ENCODE data around the gene LTBR.
A peak's percentile ranks its signal among the peaks of the same experiment; 100 is the strongest.

LTBR gene

DNA sequence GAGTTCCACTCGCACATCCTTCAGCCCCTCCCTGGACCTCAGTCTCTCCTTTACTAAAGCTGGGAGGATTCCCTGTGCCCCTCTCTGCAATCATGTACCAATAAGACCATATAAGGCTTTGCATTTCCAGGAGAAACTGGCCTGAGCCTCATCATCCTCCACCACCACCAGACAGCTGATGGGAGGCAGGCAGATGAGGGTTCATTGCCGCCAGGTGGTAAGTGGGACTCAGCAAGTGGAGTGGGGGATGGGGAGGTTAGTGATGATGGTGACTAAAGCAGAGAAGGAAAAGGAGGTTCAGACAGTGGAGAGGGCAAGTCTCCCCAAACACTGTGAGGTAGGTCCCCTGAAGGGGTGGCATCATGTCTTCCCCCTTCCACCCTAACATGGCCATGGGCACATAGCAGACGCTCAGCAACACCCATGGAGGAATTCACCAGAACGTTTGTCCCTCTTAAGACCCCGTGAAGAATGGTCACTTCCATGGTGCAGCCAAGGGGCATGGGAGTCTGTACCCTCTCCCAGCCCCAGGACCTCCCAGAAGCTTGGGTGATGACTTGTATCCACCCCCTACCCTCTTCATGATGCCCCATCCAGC, 37.6 kb upstream of the LTBR start:
- DNase-seq (ENCODE audit: low read depth in 3 of 3, low spot score in 1 of 3): no peak

DNA sequence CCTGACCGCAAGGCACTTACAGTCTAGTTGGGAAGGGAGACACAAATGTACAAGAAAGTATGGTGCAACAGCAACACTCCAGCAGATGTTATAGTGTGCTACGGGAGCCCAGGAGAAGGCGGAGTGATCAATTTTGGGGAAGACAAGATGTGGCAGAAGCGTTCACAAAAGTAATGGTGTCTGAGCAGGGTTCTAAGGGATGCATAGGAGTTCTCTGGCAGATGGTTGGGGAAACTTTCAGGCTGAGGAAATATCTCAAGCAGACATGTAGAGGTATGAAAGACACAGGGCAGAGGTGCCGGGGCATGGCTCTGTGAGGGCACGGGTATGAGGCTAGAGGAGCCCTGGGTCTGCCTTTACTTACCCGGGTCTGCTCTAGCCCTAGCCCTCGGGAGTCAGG, 37.0 kb upstream of the LTBR start:
- no peak for DNase-seq (ENCODE audit: low read depth in 3 of 3, low spot score in 1 of 3)

DNA sequence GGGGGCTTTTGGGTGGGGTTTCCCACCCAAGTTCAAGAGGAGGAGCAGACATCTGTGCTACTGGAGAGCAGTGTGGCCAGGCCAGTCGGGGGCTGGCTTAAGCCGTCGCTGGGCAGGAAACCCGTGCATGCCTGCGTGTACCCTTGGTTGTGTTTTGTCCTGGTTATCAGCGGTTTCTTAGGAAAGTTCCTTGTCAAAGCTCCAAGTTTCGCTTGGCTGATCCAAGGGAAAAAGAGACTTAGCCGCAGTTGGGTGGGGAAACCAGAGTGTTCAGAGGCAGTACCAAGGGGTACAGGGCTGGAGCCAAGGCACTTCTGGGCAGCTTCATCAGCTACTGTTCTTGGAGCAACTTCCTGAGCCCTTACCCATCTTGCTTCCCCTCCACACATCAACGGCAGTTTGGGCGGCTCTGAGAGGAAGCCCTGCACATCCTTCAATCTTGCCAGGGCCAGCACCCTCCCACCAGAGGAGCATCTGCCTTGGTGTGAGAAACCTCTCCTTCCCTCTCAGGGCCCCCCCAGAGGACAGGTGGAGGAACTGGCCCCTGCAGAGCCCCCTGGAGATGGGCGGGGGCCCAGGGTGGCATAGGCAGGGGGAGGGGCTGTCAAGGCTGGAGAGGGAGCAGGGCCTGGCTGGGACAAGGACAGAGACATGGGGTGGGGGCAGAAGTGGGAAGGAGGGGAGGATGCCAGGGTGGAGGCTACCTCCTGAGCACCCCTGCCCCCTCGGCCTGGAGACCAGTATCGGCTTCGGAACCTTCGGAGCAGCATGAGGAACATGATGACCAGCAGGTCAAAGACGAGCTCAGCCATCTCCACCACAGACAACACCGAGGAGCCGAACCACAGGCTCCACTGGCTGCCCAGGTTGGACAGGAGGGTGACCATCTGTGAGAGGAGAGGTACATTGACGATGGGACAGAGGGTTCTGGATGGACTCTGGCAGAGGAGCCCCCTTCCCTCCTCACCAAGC, 36.3 kb upstream of the LTBR start:
- DNase-seq (ENCODE audit: low read depth in 3 of 3, low spot score in 1 of 3): no peak

DNA sequence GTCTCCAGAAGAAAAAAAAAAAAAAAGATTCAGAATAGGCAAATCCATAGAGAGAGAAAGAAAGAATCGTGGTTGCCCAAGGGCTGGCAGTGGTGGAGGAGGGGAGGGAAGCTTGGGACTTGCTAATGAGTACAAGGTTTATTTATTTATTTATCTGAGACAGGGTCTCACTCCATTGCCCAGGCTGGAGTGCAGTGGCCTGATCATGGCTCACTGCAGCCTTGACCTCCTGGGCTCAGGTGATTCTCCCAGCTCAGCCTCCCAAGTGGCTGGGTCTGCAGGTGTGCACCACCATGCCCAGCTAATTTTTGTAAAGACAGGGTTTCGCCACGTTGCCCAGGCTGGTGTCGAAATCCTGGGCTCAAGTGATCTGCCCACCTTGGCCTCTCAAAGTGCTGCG, 32.3 kb upstream of the LTBR start:
- DNase-seq (ENCODE audit: low read depth in 3 of 3, low spot score in 1 of 3): no peak

DNA sequence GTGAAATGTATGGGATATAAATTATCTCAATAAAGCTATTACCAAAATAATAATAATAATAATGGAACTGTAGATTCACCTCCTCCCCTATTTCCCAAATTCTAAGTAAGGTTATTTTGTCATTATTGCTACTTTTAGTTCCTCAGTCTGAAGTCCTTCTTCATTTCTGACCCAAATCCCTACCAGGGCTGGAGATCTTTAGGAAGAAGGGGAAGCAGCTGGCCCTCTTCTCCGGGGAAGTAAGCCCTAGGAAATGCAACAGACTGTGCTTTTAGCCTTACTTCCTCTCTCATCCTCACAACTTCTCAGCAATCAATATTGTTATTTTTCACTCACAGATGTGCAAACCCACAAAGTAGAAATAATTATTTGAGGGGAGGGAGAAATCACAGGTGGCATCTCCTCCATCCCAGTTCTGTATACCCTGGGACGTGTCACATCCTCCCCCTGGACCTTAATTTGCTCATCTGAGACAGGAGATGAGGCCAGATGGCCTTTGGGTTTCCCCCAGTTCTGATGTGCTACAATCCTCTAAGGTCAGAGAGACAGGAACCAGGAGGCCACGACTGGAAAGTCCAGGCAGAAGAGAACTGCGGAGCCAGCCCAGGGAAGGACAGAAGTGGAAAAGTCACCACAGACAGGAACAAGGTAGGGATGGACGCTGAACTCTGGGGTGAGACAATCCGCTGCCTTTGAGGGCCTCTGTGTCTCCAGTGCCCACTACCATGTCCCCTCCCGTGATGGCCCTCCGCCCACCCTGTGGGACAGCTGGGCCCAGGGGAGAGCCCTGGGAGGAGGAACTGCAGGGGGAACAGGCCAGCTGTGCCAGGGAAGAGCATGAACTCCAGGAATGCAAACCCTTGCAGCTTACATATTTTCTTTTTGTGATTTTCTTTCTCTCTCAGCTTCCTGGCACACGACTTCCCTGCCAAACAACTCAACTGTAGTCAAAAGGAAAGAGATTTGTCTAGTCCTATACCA, 31.5 kb upstream of the LTBR start:
- no peak for DNase-seq (ENCODE audit: low read depth in 3 of 3, low spot score in 1 of 3)

DNA sequence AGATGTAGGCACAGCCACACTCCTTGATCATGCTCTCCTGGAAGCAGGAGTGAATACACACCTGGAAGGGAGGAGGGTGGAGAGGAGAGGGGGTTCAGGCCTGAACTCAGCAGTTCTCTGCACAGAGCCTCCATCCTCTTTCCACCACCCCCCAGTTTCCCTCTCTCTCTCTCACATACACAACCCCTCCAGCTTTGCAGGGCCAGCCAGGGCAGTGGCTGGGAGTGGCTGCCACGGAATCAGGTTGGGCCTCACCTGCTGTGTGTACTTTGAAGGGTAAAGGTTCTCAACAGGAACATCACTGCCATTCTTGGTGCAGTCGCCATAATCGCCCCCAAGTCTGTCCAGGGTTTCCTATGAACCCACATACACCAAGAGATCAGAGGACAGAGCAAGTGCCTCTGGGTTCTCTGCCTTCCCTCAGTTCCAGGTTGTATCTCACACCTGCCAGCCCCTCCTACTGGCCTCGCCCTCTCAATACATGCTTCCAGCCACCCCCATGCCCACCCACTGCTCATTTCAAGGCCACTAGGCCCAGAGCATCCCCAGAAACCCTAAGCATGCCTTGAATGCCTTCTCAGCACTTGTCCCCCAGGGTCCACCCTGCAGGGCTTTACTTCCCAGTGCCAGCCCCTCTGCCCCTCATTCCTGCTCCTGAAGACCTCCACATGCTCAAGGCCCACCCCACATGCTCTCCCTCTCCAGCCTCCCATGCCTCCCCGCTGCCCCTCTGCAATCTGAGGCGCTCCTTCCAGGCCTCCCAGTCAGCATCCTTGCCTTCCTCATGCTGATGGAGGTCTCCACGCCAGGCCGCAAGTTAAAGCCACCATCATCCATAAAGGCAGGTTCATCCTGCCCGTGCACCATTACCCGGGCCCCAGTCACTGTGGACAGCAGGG, 29.2 kb upstream of the LTBR start:
- DNase-seq (ENCODE audit: low read depth in 3 of 3, low spot score in 1 of 3): no peak

DNA sequence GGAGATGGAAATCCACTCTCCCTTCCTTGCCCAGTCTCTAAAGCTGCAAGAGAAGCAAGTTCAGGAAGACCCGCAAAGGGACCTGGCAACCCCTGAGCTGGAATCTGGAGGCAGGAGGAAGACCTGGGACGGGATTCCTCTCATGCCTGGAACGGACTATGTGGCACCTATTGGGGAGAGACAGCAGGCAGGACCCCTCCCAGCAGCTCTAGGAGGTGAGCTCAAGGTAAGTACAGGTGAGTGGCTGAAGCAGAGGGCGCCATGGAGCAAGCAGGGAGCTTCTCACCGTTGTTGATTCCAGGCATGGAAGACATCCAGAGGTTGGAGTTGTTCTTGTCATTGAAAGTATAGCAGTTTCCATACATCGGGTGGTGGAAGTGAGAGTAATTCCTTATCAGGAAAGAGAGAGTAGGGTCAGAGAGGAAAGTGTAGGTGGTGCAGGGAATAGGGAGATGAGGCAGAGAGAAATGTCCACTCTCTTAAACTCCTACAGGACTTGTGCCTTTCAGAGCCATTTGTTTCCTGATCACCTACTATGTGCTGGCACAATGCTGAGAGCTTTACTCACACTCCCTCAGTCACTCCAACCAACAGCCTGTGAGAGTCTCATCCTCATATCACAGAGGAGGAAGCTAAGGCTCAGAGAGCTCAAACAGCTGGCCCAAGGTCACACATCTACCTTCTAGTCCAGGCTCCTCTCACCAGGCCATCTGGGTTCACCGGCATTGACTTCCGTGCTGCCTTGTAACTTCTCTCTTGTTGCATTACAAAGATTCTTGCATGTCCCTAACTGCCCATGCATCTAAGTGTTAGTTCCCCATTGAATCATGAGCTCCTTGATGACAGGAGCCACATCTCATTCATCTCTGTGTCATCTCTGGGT, 28.2 kb upstream of the LTBR start:
- no peak for DNase-seq (ENCODE audit: low read depth in 3 of 3, low spot score in 1 of 3)

DNA sequence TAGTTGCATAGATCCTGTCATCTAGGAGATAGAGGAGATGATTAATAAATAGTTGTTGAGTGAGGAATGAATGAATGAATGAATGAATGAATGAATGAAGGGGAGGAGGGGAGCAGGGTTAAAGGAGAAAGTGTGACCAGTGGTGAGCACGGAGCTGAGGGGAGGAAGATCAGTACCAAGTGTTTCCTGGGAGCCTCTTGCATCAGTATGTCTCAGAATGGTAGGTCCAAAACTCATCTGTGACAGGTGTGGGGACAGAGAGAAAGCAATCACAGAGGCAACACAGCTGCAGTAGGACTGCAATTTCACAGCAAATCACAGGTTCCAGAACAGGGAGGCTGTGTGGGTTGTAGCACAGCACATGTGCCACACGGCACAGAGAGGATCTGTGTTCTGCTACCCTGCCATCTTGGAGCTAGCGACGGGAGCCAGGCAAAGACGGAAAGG, 27.6 kb upstream of the LTBR start:
- no peak for DNase-seq (ENCODE audit: low read depth in 3 of 3, low spot score in 1 of 3)

DNA sequence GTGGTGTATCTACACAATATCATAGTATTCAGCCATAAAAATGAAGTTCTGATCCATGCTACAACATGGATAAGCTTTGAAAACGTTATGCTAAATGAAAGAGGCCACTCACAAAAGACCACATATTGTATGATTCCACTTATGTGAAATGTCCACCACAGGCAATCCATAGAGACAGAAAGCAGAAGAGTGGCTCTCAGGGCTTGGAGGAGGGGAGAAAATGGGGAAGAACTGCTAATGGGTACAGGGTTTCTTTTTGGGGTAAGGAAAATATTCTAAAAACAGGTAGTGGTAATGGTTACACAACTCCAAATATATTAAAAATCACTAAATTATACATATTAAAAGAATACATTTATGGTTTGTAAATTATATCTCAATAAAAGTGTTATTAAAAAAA, 25.1 kb upstream of the LTBR start:
- DNase-seq (ENCODE audit: low read depth in 3 of 3, low spot score in 1 of 3): no peak

DNA sequence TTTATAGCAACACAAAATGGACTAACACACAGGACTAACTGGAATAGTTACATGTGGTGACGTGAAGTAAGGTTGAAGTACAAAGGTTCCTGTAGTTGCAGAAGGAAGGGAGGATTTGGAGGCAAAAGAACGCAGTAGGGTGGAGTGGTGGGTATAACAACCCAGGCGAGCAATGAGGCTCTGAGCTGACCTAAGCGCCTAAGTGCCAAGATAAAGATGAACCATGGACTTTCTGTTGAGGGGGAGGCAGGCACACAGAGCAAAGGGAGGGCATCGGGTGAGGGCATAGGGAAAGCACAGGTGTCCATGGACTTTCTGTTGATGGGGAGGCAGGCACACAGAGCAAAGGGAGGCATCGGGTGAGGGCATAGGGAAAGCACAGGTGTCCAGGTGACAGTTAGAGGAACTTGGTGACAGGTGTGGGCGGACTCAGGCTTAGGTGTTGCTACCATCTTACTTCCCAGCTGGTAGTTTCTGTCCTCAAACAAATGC, 23.8 kb upstream of the LTBR start:
- DNase-seq (ENCODE audit: low read depth in 3 of 3, low spot score in 1 of 3): no peak

DNA sequence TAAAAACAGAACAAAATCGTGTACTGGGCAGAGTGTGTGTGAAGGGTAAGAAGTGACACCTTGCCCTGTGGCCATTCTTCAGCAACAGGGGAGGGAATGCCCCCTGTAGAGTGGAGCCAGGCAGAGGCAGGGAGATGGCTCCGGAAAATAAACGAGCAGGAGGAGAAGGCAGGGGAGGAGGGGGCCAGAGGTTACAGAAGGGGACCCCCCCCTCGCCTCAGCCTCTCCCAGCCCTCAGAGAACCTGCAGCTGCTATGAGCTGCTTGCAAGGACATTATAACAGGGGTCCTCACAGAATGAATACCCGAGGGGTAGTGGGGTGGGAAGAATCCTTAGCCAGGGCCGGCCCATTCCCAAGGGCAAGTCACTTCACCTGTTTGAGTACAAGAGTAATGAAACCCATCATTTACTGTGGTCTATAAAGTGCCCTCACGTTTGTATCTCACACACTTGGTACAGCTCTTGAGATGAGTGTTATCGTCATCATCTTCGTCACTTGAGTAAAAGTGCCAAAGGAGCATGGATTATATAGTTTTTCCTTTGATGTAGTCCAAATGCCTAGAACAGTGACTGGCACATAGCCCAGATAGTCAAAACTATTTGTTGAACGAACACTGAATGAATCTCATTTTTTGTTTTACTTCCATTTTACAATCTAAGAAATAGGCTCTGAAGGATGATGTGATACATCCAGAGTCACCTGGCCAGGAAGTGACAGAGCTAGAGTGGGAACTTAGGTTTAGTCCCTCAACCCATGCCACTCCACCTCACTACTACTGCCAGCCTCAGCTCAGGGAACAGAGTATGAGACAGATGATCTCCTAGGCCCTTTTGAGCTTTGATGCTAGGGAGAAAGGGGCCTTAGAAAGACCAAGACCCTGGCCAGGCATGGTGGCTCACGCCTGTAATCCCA, 23.1 kb upstream of the LTBR start:
- no peak for DNase-seq (ENCODE audit: low read depth in 3 of 3, low spot score in 1 of 3)

DNA sequence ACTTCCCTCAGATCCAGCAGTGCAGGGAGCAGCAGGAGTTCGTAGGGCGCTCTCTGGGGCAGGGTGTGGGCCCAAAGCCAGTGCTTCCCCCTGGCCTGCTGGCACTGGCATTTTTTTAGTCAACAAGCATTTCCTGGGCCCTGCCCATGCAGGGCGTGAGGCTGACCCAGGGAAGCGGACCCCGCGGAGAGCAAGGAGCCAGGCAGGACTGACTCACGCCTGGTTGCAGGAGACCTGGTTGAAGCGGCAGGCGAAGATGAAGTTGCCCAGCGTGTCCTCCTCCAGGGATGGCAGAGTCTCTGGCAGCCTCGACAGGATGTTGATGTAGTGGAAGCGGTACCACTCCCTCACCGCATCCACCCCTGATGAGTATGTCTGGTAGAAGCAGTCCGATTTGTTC, 22.1 kb upstream of the LTBR start:
- DNase-seq (ENCODE audit: low read depth in 3 of 3, low spot score in 1 of 3): no peak

DNA sequence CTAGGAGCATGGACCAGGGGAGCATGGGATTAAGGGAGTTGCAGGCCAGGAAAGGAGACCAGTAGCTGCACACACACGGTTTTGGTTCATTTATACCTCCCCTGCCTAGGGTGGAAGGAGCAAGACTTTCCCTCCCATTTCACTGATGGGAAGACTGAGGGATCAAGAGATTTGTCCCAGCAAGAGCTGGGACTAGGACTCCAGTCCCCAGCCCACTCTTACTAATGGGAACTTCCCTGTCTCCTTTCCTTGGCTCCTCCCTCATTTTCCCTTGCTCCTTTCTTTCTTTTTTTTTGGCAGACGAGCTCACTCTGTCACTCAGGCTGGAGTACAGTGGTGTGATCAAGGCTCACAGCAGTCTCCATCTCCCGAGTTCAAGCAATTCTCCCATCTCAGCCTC, 21.6 kb upstream of the LTBR start:
- no peak for DNase-seq (ENCODE audit: low read depth in 3 of 3, low spot score in 1 of 3)

DNA sequence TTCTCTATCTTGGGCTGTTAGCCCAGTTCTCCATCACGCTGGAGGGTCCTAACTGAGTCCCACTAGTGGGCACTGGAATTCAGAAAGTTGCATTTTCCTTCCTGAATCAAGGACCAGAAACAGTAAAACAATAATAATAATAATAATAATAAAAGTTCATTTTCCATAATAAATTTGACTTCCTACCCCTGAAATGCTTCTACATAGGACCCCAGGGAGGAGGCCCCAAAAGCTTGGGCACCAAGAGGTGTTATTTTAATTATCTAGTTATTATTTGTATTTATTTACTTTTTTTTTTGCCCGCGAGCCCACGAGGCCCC, 21.0 kb upstream of the LTBR start:
- DNase-seq (ENCODE audit: low read depth in 3 of 3, low spot score in 1 of 3): no peak

DNA sequence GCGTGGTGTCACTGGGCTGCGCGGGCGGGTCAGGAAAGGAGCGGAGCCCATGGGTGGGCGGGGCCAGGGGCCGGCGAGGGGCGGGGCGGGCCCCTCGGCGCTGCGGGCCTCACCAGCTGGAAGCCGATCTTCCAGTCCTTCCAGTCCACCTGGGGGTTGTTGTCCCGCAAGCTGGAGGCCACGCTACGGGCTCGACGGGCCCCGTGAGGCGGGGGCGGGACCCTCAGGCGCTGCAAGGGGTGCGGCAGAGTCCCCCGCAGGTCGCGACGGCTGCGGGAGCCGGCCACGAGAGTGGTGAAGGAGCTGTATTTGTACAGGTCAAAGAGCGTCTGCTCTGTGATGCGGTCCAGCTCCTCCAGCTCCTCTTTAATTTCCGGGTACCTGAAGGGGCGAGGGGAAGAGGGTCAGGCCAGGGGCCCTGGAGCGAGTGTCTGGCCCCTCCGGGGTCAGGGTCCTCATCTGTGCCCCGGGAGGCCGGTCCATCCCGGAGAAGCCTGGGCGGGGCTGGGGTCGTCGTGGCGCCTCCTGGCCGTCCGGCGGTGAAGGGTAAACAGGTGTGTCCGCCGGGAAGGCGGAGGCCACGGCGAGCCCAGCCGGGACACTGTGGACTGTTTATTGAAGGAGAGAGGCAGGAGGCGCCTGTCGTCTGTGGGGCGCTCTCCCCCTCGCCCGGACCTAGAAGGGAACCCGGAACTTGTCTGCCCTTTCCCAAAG, 20.5 kb upstream of the LTBR start:
- DNase-seq (ENCODE audit: low read depth in 3 of 3, low spot score in 1 of 3): peak in 2 of 3 donors; percentile 31 to 59

DNA sequence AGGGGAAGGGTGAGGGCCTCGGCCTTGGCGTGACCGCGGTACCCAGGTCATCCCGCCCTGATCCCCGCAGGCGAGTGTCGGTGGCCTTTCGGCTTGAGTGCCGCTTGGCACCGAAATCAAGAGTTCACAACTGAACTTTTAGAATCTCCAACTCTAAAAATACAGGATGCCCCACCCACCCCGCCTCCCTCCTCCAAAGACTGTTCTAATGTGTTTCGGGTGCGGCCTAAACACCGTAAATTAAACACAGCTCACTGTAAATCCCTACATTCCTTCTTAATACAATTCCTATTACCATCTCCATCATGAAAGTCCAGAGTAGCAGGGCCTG, 20.0 kb upstream of the LTBR start:
- DNase-seq (ENCODE audit: low read depth in 3 of 3, low spot score in 1 of 3): no peak

DNA sequence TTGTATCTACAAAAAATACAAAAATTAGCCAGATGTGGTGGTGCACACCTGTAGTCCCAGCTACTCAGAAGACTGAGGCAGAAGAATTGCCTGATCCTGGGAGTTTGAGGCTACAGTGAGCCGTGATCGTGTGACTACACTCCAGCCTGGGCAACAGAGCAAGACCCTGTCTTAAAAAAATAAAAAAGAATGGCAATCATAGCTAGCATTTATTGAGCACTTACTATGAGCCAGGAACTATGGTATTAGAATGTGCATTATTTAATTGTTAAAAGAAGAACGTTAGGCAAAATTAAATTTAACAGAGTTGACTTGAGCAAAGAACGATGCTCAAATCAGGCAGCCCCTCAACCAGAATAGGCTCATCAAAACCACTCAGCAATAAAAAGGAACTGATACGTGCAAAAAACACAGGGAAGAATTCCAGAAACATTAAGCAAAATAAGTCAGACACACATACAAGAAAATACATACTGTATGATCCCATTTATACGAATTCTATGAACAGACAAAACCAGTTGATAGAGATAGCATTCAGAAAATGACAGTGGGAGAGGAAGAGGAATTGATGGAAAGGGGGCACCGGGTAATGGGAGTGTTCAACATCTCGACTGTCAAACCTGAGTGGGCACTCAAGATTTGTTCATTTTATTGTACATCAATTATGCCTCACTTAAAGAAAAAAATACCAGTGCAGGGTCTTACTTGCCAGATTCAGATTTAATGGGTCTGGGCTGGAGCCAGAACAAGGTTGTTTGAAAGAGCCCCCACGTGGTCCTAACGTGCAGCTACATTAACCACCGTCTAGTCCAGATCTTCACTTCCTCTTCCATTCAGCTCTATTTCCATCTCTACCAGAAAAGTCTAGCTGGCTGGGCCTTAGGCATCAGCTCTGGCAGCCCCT, 16.6 kb upstream of the LTBR start:
- no peak for DNase-seq (ENCODE audit: low read depth in 3 of 3, low spot score in 1 of 3)

All from stimulated activated CD4-positive, alpha-beta T cell treated with anti-CD3 and anti-CD28 coated beads, TNF-alpha, amount 100 ng/mL, for 1 hour (primary cell).